HAP-1 (cell line): ENCODE data around the gene CD274.

ENCODE experiments used
- DNase-seq, 2 experiments: peaks; one replicate each; pipeline ENCODE4 v3.0.0-alpha.2; 2016 to 2020; ENCODE audit warnings: low spot score in 2 of 2
- H3K27me3 ChIP-seq: fragments of 250-450 bp; sonication (Bioruptor Pico); 2 replicates; pipeline ENCODE4 v1.5.1; 2020; ENCODE audit warnings: low read depth, mild to moderate bottlenecking, moderate library complexity
- H3K36me3 ChIP-seq: fragments of 250-450 bp; sonication (Bioruptor Pico); replicated peaks from 2 replicates; pipeline ENCODE4 v1.5.1; 2020; ENCODE audit warnings: mild to moderate bottlenecking
- H3K4me1 ChIP-seq: fragments of 250-450 bp; sonication (Bioruptor Pico); 2 replicates; pipeline ENCODE4 v1.5.1; 2020; ENCODE audit warnings: mild to moderate bottlenecking
- H3K4me3 ChIP-seq: fragments of 250-450 bp; sonication (Bioruptor Pico); 2 replicates; pipeline ENCODE4 v1.5.1; 2020; ENCODE audit warnings: mild to moderate bottlenecking, moderate library complexity
- H3K9me3 ChIP-seq: fragments of 250-450 bp; sonication (Bioruptor Pico); 2 replicates; pipeline ENCODE4 v1.5.1; 2020; ENCODE audit warnings: mild to moderate bottlenecking, moderate library complexity
- in situ Hi-C: fragments of 300-500 bp; cut with MboI; formaldehyde crosslinking; loops from 3 replicates; pipeline ENCODE4 v1.14.3; 2020; ENCODE audit warnings: low sequenced_read_pairs, inconsistent platforms, mixed read lengths

CD274 gene

GRCh38 chr9:5510360-5510931, 60.1 kb downstream of the CD274 start, which contains the start of gene PDCD1LG2:
PDCD1LG2 (plus strand) TSS chr9:5510531; CDS start chr9:5522547, 12,016 bp downstream.
- Histone ChIP-seq H3K4me3 (no peak within 1 kb of the TSS), H3K36me3 (no peaks in the 10 kb centered on the region), H3K9me3 (no peaks in the 10 kb centered on the region; the same call in 1 of the 2 replicates), H3K4me1 (no peaks in the 10 kb centered on the region; the same call in 1 of the 2 replicates), H3K27me3 (no peaks in the 10 kb centered on the region)
- in situ Hi-C loops: no loop called here
- no peak for DNase-seq

GRCh38 chr9:5510989-5511388, 60.6 kb downstream of the CD274 start:
- Histone ChIP-seq H3K27me3 (no peaks in the 10 kb centered on the region), H3K36me3 (no peaks in the 10 kb centered on the region), H3K9me3 (no peaks in the 10 kb centered on the region; the same call in 1 of the 2 replicates), H3K4me3 (no peak overlapping the region), H3K4me1 (no peaks in the 10 kb centered on the region; the same call in 1 of the 2 replicates)
- in situ Hi-C loops: no loop called here
- no peak for DNase-seq

- Histone ChIP-seq H3K4me1 (no peaks in the 10 kb centered on the region; the same call in 1 of the 2 replicates), H3K27me3 (no peaks in the 10 kb centered on the region), H3K36me3 (no peaks in the 10 kb centered on the region), H3K9me3 (no peaks in the 10 kb centered on the region; the same call in 1 of the 2 replicates), H3K4me3 (no peak overlapping the region)
- in situ Hi-C loops: no loop called here
- DNase-seq: no peak
These were observed 61.1 kb downstream of the CD274 start for GRCh38 chr9:5511476-5511875.

GRCh38 chr9:5511935-5512580, 61.7 kb downstream of the CD274 start:
- Histone ChIP-seq H3K4me3 (no peak overlapping the region), H3K4me1 (no peaks in the 10 kb centered on the region; the same call in 1 of the 2 replicates), H3K27me3 (no peaks in the 10 kb centered on the region), H3K9me3 (no peaks in the 10 kb centered on the region; the same call in 1 of the 2 replicates), H3K36me3 (no peaks in the 10 kb centered on the region)
- in situ Hi-C loops: no loop called here
- no peak for DNase-seq

- Histone ChIP-seq H3K9me3 (no peaks in the 10 kb centered on the region; the same call in 1 of the 2 replicates), H3K4me3 (no peak overlapping the region), H3K4me1 (no peaks in the 10 kb centered on the region; the same call in 1 of the 2 replicates), H3K36me3 (no peaks in the 10 kb centered on the region), H3K27me3 (no peaks in the 10 kb centered on the region)
- no peak for DNase-seq
- in situ Hi-C loops: no loop called here
These were observed 62.5 kb downstream of the CD274 start for GRCh38 chr9:5512658-5513452.

- no peaks in the 10 kb centered on the region; the same call in 1 of the 2 replicates for H3K9me3 ChIP-seq
- no peaks in the 10 kb centered on the region for H3K27me3 ChIP-seq
- in situ Hi-C loops: no loop called here
- no peaks in the 10 kb centered on the region for H3K36me3 ChIP-seq
- no peaks in the 10 kb centered on the region; the same call in 1 of the 2 replicates for H3K4me1 ChIP-seq
- no peak for DNase-seq
- H3K4me3 ChIP-seq: no peak overlapping the region
These were observed 63.7 kb downstream of the CD274 start for GRCh38 chr9:5513966-5514616.

- no peaks in the 10 kb centered on the region for H3K36me3 ChIP-seq
- no peak for DNase-seq
- in situ Hi-C loops: no loop called here
- no peaks in the 10 kb centered on the region; the same call in 1 of the 2 replicates for H3K9me3 ChIP-seq
- H3K4me3 ChIP-seq: no peak overlapping the region
- no peaks in the 10 kb centered on the region for H3K27me3 ChIP-seq
- no peaks in the 10 kb centered on the region; the same call in 1 of the 2 replicates for H3K4me1 ChIP-seq
These were observed 64.4 kb downstream of the CD274 start for GRCh38 chr9:5514617-5515260.

- Histone ChIP-seq H3K4me1 (no peaks in the 10 kb centered on the region; the same call in 1 of the 2 replicates), H3K36me3 (no peaks in the 10 kb centered on the region), H3K27me3 (no peaks in the 10 kb centered on the region), H3K9me3 (no peaks in the 10 kb centered on the region; the same call in 1 of the 2 replicates), H3K4me3 (no peak overlapping the region)
- DNase-seq: no peak
- in situ Hi-C loops: no loop called here
These were observed 64.9 kb downstream of the CD274 start for GRCh38 chr9:5515261-5515650.

GRCh38 chr9:5516453-5517220, 66.3 kb downstream of the CD274 start:
- H3K9me3 ChIP-seq: no peaks in the 10 kb centered on the region; the same call in 1 of the 2 replicates
- no peak for DNase-seq
- no peak overlapping the region for H3K4me3 ChIP-seq
- in situ Hi-C loops: no loop called here
- no peaks in the 10 kb centered on the region for H3K36me3 ChIP-seq
- H3K27me3 ChIP-seq: no peaks in the 10 kb centered on the region
- no peaks in the 10 kb centered on the region for H3K4me1 ChIP-seq

- no peaks in the 10 kb centered on the region; the same call in 1 of the 2 replicates for H3K9me3 ChIP-seq
- no peaks in the 10 kb centered on the region for H3K36me3 ChIP-seq
- no peaks in the 10 kb centered on the region for H3K27me3 ChIP-seq
- no peaks in the 10 kb centered on the region for H3K4me1 ChIP-seq
- no peak overlapping the region for H3K4me3 ChIP-seq
- no peak for DNase-seq
- in situ Hi-C loops: no loop called here
These were observed 68.0 kb downstream of the CD274 start for GRCh38 chr9:5518171-5518936.

GRCh38 chr9:5518937-5519319, 68.6 kb downstream of the CD274 start:
- H3K4me1 ChIP-seq: no peaks in the 10 kb centered on the region
- H3K36me3 ChIP-seq: no peaks in the 10 kb centered on the region
- in situ Hi-C loops: no loop called here
- H3K27me3 ChIP-seq: no peaks in the 10 kb centered on the region
- DNase-seq: no peak
- no peak overlapping the region for H3K4me3 ChIP-seq
- no peaks in the 10 kb centered on the region; the same call in 1 of the 2 replicates for H3K9me3 ChIP-seq
